RPMI7951 (cell line): ENCODE results near the gene PAQR5. TPM values are rescaled to one million over a fixed set of nuclear protein-coding genes. Genes with fewer than 3 reads are reported as not detected.

Experiments used
- total RNA-seq: library from RNA; depleted of rRNA; stranded (reverse); fragments of >200 nt; shearing (Covaris generic); gene quantifications from 2 replicates; pipeline ENCODE4 v1.2.3, GENCODE V29; 2014; rRNA removed

Gene PAQR5
- total RNA-seq, 1 experiment from 2014 or later, result 3.5 TPM

Other genes with a start within 250 kb of the PAQR5 start
- 30.4 and 36.6 TPM in 2 replicates for gene GLCE, start 138.3 kb upstream of the PAQR5 start, total RNA-seq
- 134 and 151 TPM in 2 replicates for gene KIF23, start 115.4 kb downstream of the PAQR5 start, total RNA-seq
- 269 and 279 TPM in 2 replicates for gene RPLP1, start 153.9 kb downstream of the PAQR5 start, total RNA-seq